ENCODE results near the gene SAFB. TPM values are rescaled to one million over a fixed set of nuclear protein-coding genes. Genes with fewer than 3 reads are reported as not detected.
"Not testable (repeated sequence)": the region's sequence is repeated elsewhere in the genome, so short reads cannot be mapped to it uniquely, and the experiment has no call there.

SAFB gene
- polyA plus RNA-seq, 3 donors = 152 to 176 (median 154) TPM

DNA sequence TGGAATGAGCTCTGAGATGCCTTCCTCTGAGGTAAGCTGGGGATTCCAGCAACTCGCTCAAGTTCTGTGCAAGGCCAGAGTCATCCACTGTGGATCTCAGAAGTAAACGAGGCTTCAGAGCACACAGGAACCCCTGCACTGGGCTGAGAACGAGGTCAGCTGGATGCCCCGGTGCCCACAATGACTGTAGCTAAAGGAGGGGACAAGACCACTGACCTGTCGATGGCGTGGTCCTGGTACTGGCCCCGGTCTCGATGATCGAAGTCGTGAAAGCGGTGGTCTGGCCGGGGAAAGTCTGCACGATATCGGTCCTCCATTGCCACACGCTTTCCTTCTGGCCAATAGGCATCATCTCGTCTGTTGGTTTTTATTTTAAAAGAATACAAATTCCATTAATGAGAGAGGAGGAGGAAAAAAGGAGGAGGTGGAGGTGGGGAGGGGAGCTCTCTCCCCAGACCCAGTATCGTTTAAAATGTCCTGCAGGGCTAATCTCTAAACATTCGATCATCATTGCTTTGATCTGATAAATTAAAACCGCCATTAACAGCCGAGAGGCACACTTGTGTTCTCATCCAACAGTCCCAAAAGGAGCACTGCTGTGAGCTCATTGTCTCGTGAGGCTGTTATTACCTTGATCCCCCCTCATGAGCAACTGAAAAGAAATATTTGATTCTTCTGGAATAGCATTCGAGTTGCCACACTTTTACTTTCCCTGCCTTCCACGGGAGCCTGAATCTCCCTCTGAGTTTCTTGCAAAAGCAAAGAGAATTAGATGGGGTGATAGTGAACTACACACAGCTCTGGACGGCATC is 30.1 kb upstream of the SAFB start:
- DNase-seq (ENCODE audit: extremely low read depth in 1 of 11, low read depth in 9 of 11, low spot score in 4 of 11) = no peak

GRCh38 chr19:5593343-5594255 is 29.3 kb upstream of the SAFB start:
- DNase-seq (ENCODE audit: extremely low read depth in 1 of 11, low read depth in 9 of 11, low spot score in 4 of 11) = no peak

- DNase-seq (ENCODE audit: extremely low read depth in 1 of 11, low read depth in 9 of 11, low spot score in 4 of 11) = no peak
Measured at GRCh38 chr19:5594521-5594950, 28.3 kb upstream of the SAFB start.

GRCh38 chr19:5595129-5595528 is 27.8 kb upstream of the SAFB start:
- DNase-seq (ENCODE audit: extremely low read depth in 1 of 11, low read depth in 9 of 11, low spot score in 4 of 11) = no peak

DNA sequence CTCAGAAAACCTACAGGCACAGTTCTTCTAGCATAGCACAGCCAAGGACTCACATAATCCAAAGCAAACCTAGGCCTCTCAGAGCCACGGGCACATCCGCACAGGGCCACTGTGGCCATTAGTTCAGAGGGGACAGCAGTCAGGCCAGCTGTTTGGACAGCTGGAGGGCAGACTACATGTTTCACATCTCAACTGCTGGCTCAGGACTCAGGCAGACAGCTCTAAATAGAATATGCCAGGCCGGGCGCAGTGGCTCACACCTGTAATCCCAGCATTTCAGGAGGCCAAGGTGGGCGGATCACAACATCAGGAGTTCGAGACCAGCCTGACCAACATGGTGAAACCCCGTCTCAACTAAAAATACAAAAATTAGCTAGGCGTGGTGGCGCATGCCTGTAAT is 27.1 kb upstream of the SAFB start:
- DNase-seq (ENCODE audit: extremely low read depth in 1 of 11, low read depth in 9 of 11, low spot score in 4 of 11) = no peak

- DNase-seq (ENCODE audit: extremely low read depth in 1 of 11, low read depth in 9 of 11, low spot score in 4 of 11) = no peak
Measured at GRCh38 chr19:5600797-5601196, 22.1 kb upstream of the SAFB start.

DNA sequence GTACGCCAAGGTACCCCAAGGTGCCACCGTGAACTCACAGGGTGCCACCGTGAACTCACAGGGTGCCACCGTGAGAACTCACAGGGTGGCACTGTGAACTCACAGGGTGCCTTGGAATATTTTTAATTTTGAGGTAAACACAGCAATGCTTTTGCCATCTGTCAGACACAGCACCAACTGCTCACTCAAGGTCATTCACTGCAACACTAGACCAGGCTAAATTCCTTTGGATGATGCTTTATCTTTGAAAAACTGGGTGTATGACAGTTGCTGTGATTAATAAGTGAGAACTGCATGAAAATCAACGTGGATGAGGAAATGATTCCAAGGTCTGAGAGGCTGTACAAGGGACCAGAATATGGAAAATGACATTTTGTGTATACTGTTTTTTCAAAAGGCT is 19.3 kb upstream of the SAFB start:
- DNase-seq (ENCODE audit: extremely low read depth in 1 of 11, low read depth in 9 of 11, low spot score in 4 of 11) = no peak

GRCh38 chr19:5605362-5605761 is 17.5 kb upstream of the SAFB start:
- DNase-seq (ENCODE audit: extremely low read depth in 1 of 11, low read depth in 9 of 11, low spot score in 4 of 11) = no peak

GRCh38 chr19:5607318-5608275 is 15.3 kb upstream of the SAFB start:
- no peak for DNase-seq (ENCODE audit: extremely low read depth in 1 of 11, low read depth in 9 of 11, low spot score in 4 of 11)

DNA sequence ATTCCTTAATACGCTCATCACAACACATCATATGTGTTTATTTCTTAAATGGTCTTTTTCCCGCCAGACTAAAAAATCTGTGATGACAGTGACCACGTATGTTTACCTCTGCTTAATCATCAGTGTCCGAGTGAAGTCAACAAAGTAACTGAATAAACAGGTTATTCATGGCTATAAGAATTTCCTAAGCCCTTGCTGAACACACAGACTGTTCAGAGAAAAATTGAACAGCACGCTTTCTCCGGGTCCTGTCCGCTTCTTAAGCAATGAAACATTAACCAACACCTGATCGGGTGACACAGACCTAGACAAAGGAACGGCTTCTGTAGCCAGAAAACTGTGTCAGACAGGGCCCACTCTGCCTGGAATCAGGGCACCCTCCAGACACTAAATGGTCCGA is 14.6 kb upstream of the SAFB start:
- no peak for DNase-seq (ENCODE audit: extremely low read depth in 1 of 11, low read depth in 9 of 11, low spot score in 4 of 11)

DNA sequence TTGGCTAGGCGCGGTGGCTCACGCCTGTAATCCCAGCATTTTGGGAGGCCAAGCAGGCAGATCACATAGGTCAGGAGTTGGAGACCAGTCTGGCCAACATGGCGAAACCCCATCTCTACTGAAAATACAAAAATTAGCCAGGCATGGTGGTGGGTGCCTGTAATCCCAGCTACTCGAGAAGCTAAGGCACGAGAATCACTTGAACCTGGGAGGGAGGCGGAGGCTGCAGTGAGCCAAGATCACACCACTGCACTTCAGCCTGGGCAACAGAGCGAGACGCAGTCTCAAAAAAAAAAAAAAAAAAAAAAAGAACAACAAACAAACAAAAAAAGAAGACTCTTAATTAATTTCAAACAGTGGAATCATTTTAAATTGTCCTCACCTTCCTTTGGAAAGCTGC is 14.1 kb upstream of the SAFB start:
- DNase-seq (ENCODE audit: extremely low read depth in 1 of 11, low read depth in 9 of 11, low spot score in 4 of 11) = not testable (repeated sequence)

GRCh38 chr19:5609881-5610448 is 12.9 kb upstream of the SAFB start:
- DNase-seq (ENCODE audit: extremely low read depth in 1 of 11, low read depth in 9 of 11, low spot score in 4 of 11) = no peak

DNA sequence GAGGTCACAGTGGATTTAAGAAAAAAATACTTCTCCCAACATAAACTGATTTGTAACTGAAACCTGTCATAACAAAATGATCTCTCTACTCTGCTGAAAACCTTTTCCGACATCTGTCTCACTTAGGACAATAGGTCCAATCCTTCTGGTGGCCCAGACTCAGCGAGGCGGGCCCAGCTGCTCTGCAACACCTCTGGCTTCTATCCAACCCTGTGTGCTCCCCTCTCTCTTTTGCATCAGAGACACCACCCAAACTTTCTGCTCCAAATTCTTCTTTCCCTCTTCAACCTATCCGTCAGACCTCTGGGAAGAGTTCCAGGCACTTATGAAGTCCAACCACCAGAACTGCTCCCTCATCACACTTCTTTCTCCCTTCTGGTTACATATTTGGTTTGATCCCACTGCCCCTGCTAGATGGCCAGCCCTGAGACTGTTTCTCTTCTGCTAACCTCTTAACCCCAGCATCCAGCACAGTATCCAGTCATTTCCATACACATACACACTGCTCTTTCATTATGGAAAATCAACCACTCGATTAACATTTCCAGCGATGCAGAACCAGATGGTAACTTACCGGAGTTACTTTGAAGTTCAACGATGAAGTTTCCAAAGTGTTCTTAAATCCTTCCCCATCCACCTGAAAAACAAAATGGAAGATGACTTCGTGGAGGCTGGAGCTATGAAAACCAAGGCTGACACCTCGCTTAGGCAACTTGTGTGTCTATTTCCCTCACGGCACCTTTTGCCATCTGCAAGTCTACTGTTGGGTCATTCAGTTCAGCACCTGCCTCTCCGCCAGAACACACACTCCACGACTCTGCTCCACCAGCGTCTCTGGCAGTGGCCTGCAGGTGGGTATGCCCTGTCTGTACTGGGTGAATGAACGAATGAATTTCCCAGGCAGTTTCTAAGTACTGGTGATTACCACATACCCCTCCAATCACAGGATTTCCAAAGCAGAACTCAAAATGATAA is 9.7 kb upstream of the SAFB start:
- no peak for DNase-seq (ENCODE audit: extremely low read depth in 1 of 11, low read depth in 9 of 11, low spot score in 4 of 11)

GRCh38 chr19:5615756-5616327 is 7.0 kb upstream of the SAFB start:
- DNase-seq (ENCODE audit: extremely low read depth in 1 of 11, low read depth in 9 of 11, low spot score in 4 of 11) = no peak

DNA sequence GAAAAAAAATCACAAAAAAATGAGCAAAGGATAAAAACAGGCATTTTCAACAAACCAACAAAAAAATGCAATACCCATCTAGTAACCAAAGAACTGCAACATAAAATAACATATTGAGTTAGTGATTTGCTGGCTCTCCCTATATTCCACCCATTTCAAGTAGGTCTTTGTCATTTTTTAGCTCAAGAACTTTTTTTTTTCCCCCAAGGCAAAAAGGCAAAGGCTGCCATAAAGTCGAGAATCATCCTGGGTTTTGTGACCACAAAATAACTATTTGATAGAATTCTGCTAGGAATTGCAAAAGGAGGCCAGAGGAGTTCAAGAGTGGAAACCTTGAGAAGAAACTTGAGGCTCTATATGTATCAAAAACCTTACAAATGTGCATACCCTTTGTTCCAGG is 5.8 kb upstream of the SAFB start:
- DNase-seq (ENCODE audit: extremely low read depth in 1 of 11, low read depth in 9 of 11, low spot score in 4 of 11) = no peak

GRCh38 chr19:5618591-5618990 is 4.3 kb upstream of the SAFB start:
- no peak for DNase-seq (ENCODE audit: extremely low read depth in 1 of 11, low read depth in 9 of 11, low spot score in 4 of 11)

- no peak for DNase-seq (ENCODE audit: extremely low read depth in 1 of 11, low read depth in 9 of 11, low spot score in 4 of 11)
Measured at GRCh38 chr19:5619946-5620345, 2.9 kb upstream of the SAFB start.
